ENCODE measurements around the gene PSMD13. TPM values are rescaled to one million over a fixed set of nuclear protein-coding genes. Genes with fewer than 3 reads are reported as not detected.

PSMD13 gene
- polyA plus RNA-seq, 1 donor (not counting 4 experiments of a cell fraction or from before 2014, with no cell fraction given) = 184 TPM

- H3K9me3 ChIP-seq (ENCODE audit: control insufficient read depth, low read depth, low read length) = no peaks in the 10 kb centered on the region
- H3K79me2 ChIP-seq (ENCODE audit: control insufficient read depth, insufficient read depth, low read length) = peaks cover 43% of the 10 kb centered on the region
- H3K9me1 ChIP-seq (ENCODE audit: control insufficient read depth, extremely low read depth, insufficient read depth, low read length) = no peaks in the 10 kb centered on the region
Measured at GRCh38 chr11:213111-213510, 23.7 kb upstream of the PSMD13 start.

GRCh38 chr11:214083-214482 lies 22.7 kb upstream of the PSMD13 start:
- TF ChIP-seq EZH2 (IDR thresholded peaks at IDR 0.05; ENCODE audit: low read length) (no peak), CTCF (optimal IDR thresholded peaks at IDR 0.05 in 1 of 3, IDR thresholded peaks at IDR 0.05 in 1 of 3, conservative IDR thresholded peaks at IDR 0.05 in 1 of 3; ENCODE audit: extremely low read depth in 1 of 3, insufficient read depth in 2 of 3, low read length in 3 of 3) (no peak)
- no peaks in the 10 kb centered on the region for H3K9me3 ChIP-seq (ENCODE audit: control insufficient read depth, low read depth, low read length)
- H3K4me2 ChIP-seq (ENCODE audit: control insufficient read depth, extremely low read depth, insufficient read depth, low read depth, low read length) = no peak overlapping the region
- H3K4me1 ChIP-seq (ENCODE audit: control insufficient read depth, extremely low read depth, insufficient read depth, low read length) = peaks cover 21% of the 10 kb centered on the region
- no peak overlapping the region for H3K4me3 ChIP-seq (ENCODE audit: control insufficient read depth in 2 of 3, extremely low read depth in 1 of 3, insufficient read depth in 2 of 3, low read depth in 1 of 3, low read length in 3 of 3)
- H2AFZ ChIP-seq (ENCODE audit: control insufficient read depth, low read length) = no peak overlapping the region
- peaks cover 40 to 64% of the 10 kb centered on the region in 2 experiments for H3K36me3 ChIP-seq (ENCODE audit: control insufficient read depth in 2 of 2, extremely low read depth in 1 of 2, insufficient read depth in 2 of 2, low read length in 2 of 2)
- FAIRE-seq (no peak), DNase-seq (ENCODE audit: low read depth, low spot score) (no peak)
- H3K9me1 ChIP-seq (ENCODE audit: control insufficient read depth, extremely low read depth, insufficient read depth, low read length) = no peaks in the 10 kb centered on the region
- H4K20me1 ChIP-seq (ENCODE audit: control insufficient read depth, extremely low read depth, insufficient read depth, low read length) = peaks cover 3% of the 10 kb centered on the region
- no peaks in the 10 kb centered on the region for H3K27me3 ChIP-seq (ENCODE audit: control insufficient read depth, extremely low read depth, insufficient read depth, low read length)
- no peak overlapping the region for H3K9ac ChIP-seq (ENCODE audit: control insufficient read depth, extremely low read depth, insufficient read depth, low read length)
- dilution Hi-C loops (cut with MboI; ENCODE audit: extremely low pct_ligation_motif_present, low sequenced_read_pairs) = no loop called here
- no peak overlapping the region for H3K27ac ChIP-seq (ENCODE audit: control insufficient read depth, insufficient read depth, low read length)
- H3K79me2 ChIP-seq (ENCODE audit: control insufficient read depth, insufficient read depth, low read length) = peaks cover 38% of the 10 kb centered on the region

More at GRCh38 chr11:213111-213510, 23.7 kb upstream of the PSMD13 start:
- FAIRE-seq (no peak), DNase-seq (ENCODE audit: low read depth, low spot score) (no peak)
- no peak overlapping the region for H3K4me3 ChIP-seq (ENCODE audit: control insufficient read depth in 2 of 3, extremely low read depth in 1 of 3, insufficient read depth in 2 of 3, low read depth in 1 of 3, low read length in 3 of 3)
- peaks cover 21% of the 10 kb centered on the region for H3K4me1 ChIP-seq (ENCODE audit: control insufficient read depth, extremely low read depth, insufficient read depth, low read length)
- dilution Hi-C loops (cut with MboI; ENCODE audit: extremely low pct_ligation_motif_present, low sequenced_read_pairs) = no loop called here
- H3K9ac ChIP-seq (ENCODE audit: control insufficient read depth, extremely low read depth, insufficient read depth, low read length) = no peak overlapping the region
- no peak overlapping the region for H3K27ac ChIP-seq (ENCODE audit: control insufficient read depth, insufficient read depth, low read length)
- no peak for TF ChIP-seq EZH2 (IDR thresholded peaks at IDR 0.05; ENCODE audit: low read length)
- no peak for TF ChIP-seq CTCF (optimal IDR thresholded peaks at IDR 0.05 in 1 of 3, IDR thresholded peaks at IDR 0.05 in 1 of 3, conservative IDR thresholded peaks at IDR 0.05 in 1 of 3; ENCODE audit: extremely low read depth in 1 of 3, insufficient read depth in 2 of 3, low read length in 3 of 3)
- no peaks in the 10 kb centered on the region for H3K27me3 ChIP-seq (ENCODE audit: control insufficient read depth, extremely low read depth, insufficient read depth, low read length)
- no peak overlapping the region for H2AFZ ChIP-seq (ENCODE audit: control insufficient read depth, low read length)
- no peak overlapping the region for H3K4me2 ChIP-seq (ENCODE audit: control insufficient read depth, extremely low read depth, insufficient read depth, low read depth, low read length)
- H4K20me1 ChIP-seq (ENCODE audit: control insufficient read depth, extremely low read depth, insufficient read depth, low read length) = peaks cover 3% of the 10 kb centered on the region
- H3K36me3 ChIP-seq (ENCODE audit: control insufficient read depth in 2 of 2, extremely low read depth in 1 of 2, insufficient read depth in 2 of 2, low read length in 2 of 2) = peaks cover 38 to 64% of the 10 kb centered on the region in 2 experiments

Measured in keratinocyte (primary cell).